Activated B cell treated with CpG ODN at 0.5 μM for 24 hours (primary cell): Measurements from ENCODE around the gene JUN. TPM values are rescaled to one million over a fixed set of nuclear protein-coding genes. Genes with fewer than 3 reads are reported as not detected.

Experiments used
- ATAC-seq: fragments of 200-7000 bp; cut with Tn5 transposase; one replicate; pipeline ENCODE4 v1.10.0; 2021; ENCODE audit warnings: low read depth, mild to moderate bottlenecking, moderate library complexity
- CTCF ChIA-PET: fragments of 350-600 bp; sonication (Branson Sonifier 250); formaldehyde crosslinking; loops from one replicate; lab custom pipeline; 2021; ENCODE audit warnings: antibody characterized with exemption; lab: Charles Lee
- POLR2A ChIA-PET: fragments of 350-600 bp; sonication (Branson Sonifier 250); formaldehyde crosslinking; loops from one replicate; lab custom pipeline; 2021; ENCODE audit warnings: antibody characterized with exemption; lab: Charles Lee
- DNase-seq: peaks from one replicate; pipeline ENCODE4 v3.0.0; 2022
- H3K27ac Mint-ChIP-seq: one replicate; pipeline ENCODE4 v1.8.0; 2020; ENCODE audit warnings: mixed read lengths
- H3K27me3 Mint-ChIP-seq: one replicate; pipeline ENCODE4 v1.8.0; 2021; ENCODE audit warnings: mixed read lengths
- H3K36me3 Mint-ChIP-seq: one replicate; pipeline ENCODE4 v1.8.0; 2021; ENCODE audit warnings: low read depth, mixed read lengths
- H3K4me1 Mint-ChIP-seq: one replicate; pipeline ENCODE4 v1.8.0; 2021; ENCODE audit warnings: mixed read lengths
- H3K4me3 Mint-ChIP-seq: one replicate; pipeline ENCODE4 v1.8.0; 2020; ENCODE audit warnings: mild to moderate bottlenecking, mixed read lengths
- H3K9me3 Mint-ChIP-seq: one replicate; pipeline ENCODE4 v1.8.0; 2020; ENCODE audit warnings: mixed read lengths
- CTCF ChIP-seq: fragments of 200-600 bp; IDR thresholded peaks from one replicate; pipeline ENCODE4 v1.8.0; 2022; ENCODE audit warnings: antibody characterized with exemption, mild to moderate bottlenecking
- intact Hi-C: fragments of 100-400 bp; cut with micrococcal nuclease; formaldehyde crosslinking; loops from one replicate; pipeline ENCODE4 v1.15.1; 2024
- total RNA-seq: library from RNA; stranded (reverse); gene quantifications from 2 replicates; pipeline ENCODE4 v1.2.3, GENCODE V29; 2022

Gene JUN
- total RNA-seq, 1 donor from 2014 or later = 36.6 TPM

- no peaks in the 10 kb centered on the region for H3K9me3 Mint-ChIP-seq
- H3K27ac Mint-ChIP-seq = no peak overlapping the region
- POLR2A ChIA-PET = no interaction called here
- H3K27me3 Mint-ChIP-seq = no peaks in the 10 kb centered on the region
- no peak for TF ChIP-seq CTCF
- intact Hi-C loops = no loop called here
- H3K4me3 Mint-ChIP-seq = no peak overlapping the region
- no peak for DNase-seq
- H3K4me1 Mint-ChIP-seq = no peaks in the 10 kb centered on the region
- no peak for ATAC-seq
- CTCF ChIA-PET = interaction anchor here (1.5 kb wide), 1 partner anchor 965 kb away, joined by 7 read pairs; no protein-coding TSS in a partner anchor
- H3K36me3 Mint-ChIP-seq = no peaks in the 10 kb centered on the region
Measured at GRCh38 chr1:58734630-58735029, 49.2 kb downstream of the JUN start.

GRCh38 chr1:58732087-58732775 is 51.6 kb downstream of the JUN start:
- DNase-seq (no peak), ATAC-seq (no peak)
- no peaks in the 10 kb centered on the region for H3K9me3 Mint-ChIP-seq
- H3K4me1 Mint-ChIP-seq = no peaks in the 10 kb centered on the region
- H3K4me3 Mint-ChIP-seq = no peak overlapping the region
- no peak for TF ChIP-seq CTCF
- ChIA-PET POLR2A (no interaction called here), CTCF (no interaction called here)
- H3K27me3 Mint-ChIP-seq = no peaks in the 10 kb centered on the region
- H3K27ac Mint-ChIP-seq = no peak overlapping the region
- no peaks in the 10 kb centered on the region for H3K36me3 Mint-ChIP-seq
- intact Hi-C loops = no loop called here

Other genes with a start within 250 kb of the JUN start
- 47.8 and 48.7 TPM in 2 replicates for gene OMA1, start 237.3 kb downstream of the JUN start, total RNA-seq
- not detected in 2 replicates for gene TACSTD2, start 206.8 kb downstream of the JUN start, total RNA-seq
- gene MYSM1, start 84.0 kb downstream of the JUN start, total RNA-seq = 44.9 and 57.0 TPM in 2 replicates